ENCODE data around the gene FOXO3. TPM values are rescaled to one million over a fixed set of nuclear protein-coding genes. Genes with fewer than 3 reads are reported as not detected.

The FOXO3 gene
- total and polyA plus RNA-seq, 2 of the 8 experiments (the other 6 are each of a cell fraction or from before 2014, with no cell fraction given): 13.1 to 19.3 TPM

DNA sequence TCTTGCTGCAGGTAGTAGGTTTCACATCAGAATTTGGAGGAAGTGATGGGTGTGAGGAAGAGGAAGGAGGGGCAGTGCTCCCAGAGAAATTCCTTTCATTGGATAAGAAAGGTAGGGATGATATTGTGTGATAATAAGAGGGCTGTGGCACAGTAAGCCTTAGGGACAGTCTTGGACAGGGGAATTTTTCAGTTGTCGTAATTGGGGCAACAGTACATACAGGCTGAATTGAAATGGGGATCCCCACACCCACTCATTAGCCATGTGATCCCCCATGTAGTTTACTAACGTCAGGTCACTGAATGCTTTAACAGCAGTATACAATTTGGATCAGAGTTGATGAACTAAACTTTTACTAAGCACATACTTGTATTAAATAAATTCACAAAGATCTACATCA lies 79.4 kb downstream of the FOXO3 start (continued):
- TF ChIP-seq GTF2F1 (IDR thresholded peaks at IDR 0.05; ENCODE audit: borderline replicate concordance, low read depth, low read length) (no peak), CHD7 (IDR thresholded peaks at IDR 0.05; ENCODE audit: insufficient replicate concordance, low read length) (no peak), HDAC2 (IDR thresholded peaks at IDR 0.05; ENCODE audit: borderline replicate concordance in 1 of 2, low read depth in 2 of 2, low read length in 2 of 2) (no peak)
